Left lobe of liver (tissue), 2 donors: ENCODE data around the gene ZNF414. TPM values are rescaled to one million over a fixed set of nuclear protein-coding genes. Genes with fewer than 3 reads are reported as not detected.
A peak's percentile ranks its signal among the peaks of the same experiment; 100 is the strongest.

Experiments used
- ATAC-seq: fragments of 200-7000 bp; cut with Tn5 transposase; one replicate; pipeline ENCODE4 v1.9.1; 2020; ENCODE audit warnings: mild to moderate bottlenecking, moderate library complexity
- DNase-seq: peaks from one replicate; pipeline ENCODE4 v3.0.0-alpha.2; 2020; ENCODE audit warnings: low spot score
- total RNA-seq: library from RNA; stranded (reverse); gene quantifications from one replicate; pipeline ENCODE4 v1.2.1, GENCODE V29; 2021
- donor health status: DM: no; HTN: no; CAD: no; lungs with moderate emphysema.
- donor health status: DM: no; HTN: yes; CAD: no.

Gene ZNF414
- total RNA-seq, 1 donor from 2014 or later = 12.0 TPM

DNA sequence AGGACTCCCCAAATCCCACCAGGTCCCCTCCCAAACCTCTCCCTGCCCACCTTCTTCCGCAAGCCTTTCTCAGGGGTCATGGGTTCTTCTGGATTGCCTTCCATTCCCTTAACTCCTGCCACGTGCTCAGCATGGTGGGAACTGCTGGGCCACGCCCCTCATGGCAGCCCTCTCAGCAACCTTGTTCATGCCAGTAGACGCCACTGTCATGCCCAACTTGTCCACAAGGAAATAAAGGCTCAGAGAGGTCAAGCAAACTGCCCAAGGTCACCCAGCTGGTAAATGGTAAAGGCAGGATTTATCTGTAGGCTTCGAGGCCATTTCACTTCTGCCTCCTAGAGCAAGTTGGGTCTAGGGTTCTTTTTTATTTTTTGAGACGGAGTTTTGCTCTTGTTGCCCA lies 22.4 kb downstream of the ZNF414 start:
- ATAC-seq (no peak), DNase-seq (no peak)

DNA sequence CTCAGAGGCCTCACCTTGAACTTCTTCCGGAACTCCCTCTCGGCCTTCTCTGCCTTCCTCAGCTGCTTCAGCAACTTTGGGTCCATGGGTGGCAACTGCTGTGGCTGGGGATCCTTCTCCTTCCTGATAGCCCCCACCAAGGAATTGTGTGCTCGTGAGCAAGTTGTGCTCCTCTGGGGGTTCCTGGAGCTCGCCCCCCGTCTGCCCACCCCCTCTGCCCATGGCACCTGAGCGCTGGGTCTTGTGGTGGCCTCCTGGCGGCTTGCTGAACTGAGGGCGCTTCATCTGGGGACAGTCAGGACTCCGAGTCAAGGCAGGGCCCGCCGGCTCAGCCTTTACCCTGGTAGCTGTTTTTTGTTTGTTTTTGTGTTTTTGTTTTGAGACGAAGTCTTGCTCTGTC lies 23.1 kb downstream of the ZNF414 start:
- ATAC-seq (no peak), DNase-seq (no peak)

DNA sequence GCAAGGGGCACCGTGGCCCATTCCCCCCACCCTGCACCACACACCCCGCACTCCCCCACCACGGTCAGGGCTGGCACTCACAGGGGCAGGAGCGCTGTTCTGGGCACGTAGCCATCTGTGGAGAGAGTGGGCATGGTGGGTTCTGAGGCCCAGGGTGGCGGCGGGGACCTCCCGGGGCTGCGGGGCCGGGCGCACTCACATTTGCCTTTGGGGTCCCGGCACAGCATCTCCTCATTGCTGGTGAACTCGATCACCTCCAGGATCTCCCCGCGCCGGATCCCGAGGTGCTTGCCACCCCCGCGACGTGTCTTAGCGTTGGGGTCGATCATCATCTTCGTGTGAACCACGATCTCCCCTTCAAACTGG lies 23.6 kb downstream of the ZNF414 start:
- no peak for DNase-seq

DNA sequence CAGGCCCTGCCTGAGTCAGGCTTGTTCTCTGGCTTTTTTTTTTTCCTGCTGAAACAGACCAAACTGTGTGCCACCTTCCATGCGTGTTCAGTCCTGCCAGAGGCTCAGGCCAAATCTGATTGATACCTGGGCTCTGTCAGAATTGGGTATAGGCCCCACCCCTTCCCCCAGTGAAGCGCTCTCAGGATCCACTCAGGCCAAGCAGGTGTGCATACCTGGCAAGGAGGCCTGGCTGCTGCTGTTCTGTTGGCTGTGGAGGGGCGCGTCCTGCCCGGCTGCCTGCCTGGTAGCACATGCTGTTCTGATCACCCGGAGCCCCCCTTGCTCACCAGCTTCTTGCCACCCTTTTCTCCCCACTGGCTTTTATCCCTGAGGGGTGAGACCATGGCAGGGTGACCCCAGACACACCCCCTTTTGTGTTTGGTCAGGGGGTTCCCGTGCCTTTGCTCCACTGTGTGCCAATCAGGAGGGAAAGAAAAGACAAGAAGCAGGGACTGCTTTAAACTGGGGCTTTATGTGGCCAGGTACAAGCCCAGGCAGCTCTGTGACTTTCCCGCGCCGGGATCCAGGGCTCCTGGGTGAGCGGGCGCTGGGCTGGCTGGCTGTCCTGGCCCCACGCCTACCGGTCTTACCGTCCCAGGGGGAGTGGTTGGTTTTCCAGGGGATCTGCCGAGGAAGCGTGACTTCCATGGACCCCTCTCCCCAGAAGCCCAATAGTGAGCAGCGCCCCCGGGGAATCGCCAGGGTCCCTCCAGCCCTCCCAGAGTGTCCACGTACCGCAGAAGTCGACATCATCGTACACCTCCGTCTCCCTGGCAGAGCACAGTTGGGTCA lies 24.2 kb downstream of the ZNF414 start:
- ATAC-seq (no peak), DNase-seq (no peak)

More for the DNA sequence above, 23.6 kb downstream of the ZNF414 start:
- no peak for ATAC-seq

DNA sequence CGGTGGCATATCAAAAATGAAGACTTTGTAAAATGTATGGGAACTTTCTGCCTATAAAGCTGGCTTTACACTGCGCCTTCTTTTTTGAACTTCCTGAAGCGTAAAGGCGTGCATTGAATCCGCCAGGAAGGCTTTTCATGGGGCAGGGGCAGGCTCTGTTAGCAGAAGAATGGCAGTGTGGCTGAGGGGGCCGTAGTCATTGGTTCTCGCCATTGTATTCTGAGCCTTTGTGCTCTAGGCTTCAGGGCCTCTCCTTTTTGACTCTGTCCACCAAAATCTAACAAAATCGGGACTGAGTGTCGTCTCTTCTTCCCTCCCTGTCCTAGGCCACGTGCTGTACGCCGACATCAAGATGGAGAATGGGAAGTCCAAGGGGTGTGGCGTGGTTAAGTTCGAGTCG lies 25.6 kb downstream of the ZNF414 start:
- ATAC-seq = no peak
- DNase-seq = no peak

DNA sequence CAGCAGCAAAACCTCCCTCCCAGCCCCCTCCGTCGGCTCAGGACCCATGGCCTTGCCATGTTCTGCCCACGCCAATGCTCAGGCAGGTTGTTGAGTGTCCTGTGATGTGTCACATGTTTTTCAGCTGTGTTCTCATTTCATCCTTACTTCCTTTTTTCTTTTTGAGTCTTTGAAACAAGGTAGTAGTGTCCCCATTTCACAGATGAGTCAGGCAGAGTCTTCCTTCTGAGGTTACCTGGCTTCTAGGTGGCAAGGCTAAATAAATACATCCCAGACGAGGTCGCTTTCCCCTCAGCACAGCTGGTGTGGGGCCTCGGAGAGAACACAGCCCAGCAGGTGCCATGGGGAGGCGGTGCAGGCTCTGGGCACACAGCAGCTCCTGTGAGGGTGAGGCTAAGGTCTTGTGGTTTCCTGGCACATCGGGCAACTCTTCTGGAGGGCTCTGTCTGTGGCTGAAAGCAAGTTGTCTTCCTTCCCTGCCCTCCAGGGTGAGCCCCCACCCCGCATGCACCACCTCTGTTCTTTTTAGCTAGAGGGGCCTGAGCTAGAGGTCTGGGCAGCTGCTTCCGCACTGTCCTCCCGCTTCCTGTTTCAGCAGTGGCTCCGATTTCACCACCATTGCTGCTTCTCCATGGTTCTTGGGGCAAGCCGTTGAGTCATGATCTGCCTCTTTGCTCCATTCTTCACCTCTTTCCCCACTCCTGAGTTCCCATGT lies 26.7 kb downstream of the ZNF414 start:
- DNase-seq (no peak), ATAC-seq (peak; percentile 13)

DNA sequence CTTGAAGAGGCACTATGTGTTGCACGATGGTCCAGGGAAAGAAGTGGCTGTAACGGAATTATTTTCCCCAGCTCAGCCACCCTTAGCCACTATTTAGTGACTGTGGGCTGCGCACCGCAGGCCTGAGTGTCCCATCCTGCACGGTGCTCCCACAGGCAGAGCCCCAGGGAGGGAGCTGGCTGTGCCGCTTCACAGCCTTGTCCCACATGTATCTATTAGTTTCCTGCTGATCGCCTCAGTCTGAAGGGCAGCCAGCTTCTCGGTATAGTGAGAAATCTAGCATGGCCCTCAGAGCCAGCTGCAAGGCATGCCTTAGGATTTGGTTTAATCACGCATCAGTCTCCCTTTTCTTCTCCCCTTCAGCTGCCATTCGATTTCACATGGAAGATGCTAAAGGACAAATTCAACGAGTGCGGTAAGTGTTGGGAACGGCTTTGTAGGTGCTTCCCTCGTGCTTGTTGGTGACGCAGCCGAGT lies 27.3 kb downstream of the ZNF414 start:
- ATAC-seq = no peak
- no peak for DNase-seq

DNA sequence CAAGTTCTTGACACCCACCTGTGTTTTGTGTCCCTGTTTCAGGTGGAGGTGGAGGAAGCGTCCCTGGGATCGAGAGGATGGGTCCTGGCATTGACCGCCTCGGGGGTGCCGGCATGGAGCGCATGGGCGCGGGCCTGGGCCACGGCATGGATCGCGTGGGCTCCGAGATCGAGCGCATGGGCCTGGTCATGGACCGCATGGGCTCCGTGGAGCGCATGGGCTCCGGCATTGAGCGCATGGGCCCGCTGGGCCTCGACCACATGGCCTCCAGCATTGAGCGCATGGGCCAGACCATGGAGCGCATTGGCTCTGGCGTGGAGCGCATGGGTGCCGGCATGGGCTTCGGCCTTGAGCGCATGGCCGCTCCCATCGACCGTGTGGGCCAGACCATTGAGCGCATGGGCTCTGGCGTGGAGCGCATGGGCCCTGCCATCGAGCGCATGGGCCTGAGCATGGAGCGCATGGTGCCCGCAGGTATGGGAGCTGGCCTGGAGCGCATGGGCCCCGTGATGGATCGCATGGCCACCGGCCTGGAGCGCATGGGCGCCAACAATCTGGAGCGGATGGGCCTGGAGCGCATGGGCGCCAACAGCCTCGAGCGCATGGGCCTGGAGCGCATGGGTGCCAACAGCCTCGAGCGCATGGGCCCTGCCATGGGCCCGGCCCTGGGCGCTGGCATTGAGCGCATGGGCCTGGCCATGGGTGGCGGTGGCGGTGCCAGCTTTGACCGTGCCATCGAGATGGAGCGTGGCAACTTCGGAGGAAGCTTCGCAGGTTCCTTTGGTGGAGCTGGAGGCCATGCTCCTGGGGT lies 28.2 kb downstream of the ZNF414 start:
- DNase-seq (no peak), ATAC-seq (no peak)

DNA sequence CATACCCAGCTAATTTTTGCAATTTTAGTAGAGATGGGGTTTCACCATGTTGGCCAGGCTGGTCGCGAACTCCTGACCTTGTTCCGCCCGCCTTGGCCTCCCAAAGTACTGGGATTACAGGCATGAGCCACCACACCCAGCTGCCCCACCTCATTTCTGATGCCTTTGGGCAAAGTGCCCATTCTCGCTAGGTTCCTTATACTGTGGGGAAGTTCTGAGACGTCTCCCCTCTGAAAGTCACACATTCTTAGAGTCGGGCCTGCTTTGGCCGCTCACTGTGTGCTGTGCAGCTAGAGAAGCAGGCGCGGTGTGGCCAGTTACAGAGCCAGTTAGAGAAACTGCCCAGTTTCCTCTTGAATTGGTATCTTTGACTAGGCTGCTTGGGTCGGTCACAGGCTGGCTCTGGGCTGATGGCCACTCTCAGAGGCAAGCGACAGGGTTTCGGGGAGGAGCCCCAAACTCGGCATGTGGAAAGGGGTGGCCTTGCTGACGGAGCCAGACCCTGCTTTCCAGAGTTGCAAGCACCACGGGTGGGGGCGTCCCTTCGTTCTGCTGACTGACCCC lies 29.6 kb downstream of the ZNF414 start:
- peak; percentile 27 for ATAC-seq
- no peak for DNase-seq

DNA sequence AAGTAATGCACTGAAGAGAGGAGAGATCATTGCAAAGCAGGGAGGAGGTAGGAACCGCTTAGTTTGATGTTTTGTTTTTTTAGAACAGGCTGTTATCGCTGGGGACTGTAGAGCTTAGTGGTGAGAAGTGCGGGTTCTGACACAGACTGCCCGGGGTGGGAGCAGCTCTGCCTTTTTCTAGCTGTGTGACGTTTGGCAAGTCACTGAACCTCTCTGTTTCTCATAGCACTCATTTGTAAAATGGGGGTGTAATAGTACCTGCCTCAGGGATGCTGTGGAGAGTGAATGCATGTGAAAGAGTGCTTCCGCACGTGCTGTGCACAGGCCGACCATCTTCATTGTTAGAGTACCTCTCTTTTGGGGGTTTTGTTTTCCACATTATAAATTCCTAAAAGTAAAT lies 30.8 kb downstream of the ZNF414 start:
- DNase-seq (no peak), ATAC-seq (no peak)

DNA sequence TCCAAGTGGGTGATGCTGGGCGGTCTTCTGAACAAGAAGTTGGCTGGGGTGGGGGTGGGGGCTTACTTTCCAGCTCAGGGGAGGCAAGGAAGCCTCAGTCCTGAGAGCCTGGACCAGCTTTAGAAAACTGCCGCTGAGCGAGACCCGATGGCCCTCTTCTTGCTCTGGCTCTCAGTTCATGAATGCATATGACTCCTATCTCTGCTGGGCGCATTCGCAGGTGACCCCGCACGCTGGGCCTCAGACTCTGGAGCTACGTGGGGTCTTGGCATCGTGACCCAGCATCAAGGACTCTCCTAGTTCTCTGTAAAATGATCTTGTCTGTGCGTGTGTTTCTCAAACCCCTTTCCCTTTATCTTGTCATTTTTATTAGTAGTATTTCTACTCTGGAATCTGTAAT lies 31.3 kb downstream of the ZNF414 start:
- ATAC-seq (no peak), DNase-seq (no peak)

DNA sequence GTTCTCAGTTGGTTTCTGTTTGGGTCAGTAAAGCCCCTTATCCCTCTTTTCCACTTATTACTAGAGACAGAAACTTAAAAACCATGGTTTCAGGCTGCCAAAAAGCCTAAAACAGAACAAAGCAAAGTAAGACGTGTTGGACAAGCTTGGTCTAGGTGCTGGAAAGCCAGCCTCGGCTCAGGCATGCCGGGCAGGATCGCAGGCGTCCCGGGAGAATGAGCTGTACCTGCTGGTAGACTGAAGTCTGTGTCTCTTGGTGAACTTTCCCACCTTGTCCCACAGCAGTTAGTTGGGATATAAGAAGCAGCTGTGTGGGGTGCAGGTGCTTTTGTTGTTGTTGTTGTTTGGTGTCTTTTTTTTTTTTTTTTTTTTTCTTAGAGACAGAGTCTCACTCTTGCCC lies 32.4 kb downstream of the ZNF414 start:
- DNase-seq (no peak), ATAC-seq (no peak)

DNA sequence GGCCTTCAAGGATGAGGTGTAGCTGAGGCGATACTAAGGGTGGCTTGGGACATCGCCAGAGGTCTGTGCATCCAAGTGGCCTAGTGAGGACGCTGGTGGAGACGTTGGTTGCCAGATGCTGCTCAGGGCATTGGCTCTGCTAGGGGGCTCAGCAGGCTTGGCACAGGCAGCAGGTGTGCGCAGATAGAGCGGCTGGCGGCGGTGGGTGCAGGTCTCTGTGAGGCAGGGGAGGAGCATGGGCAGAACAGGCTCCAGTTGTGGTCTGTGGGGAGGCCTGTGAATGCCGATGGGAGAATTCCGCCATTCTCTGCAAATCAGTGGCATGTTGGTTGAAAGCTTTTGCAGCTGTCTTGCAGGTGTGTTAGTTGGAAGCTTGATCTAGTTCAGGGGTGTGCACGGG lies 32.8 kb downstream of the ZNF414 start:
- no peak for ATAC-seq
- DNase-seq = no peak

DNA sequence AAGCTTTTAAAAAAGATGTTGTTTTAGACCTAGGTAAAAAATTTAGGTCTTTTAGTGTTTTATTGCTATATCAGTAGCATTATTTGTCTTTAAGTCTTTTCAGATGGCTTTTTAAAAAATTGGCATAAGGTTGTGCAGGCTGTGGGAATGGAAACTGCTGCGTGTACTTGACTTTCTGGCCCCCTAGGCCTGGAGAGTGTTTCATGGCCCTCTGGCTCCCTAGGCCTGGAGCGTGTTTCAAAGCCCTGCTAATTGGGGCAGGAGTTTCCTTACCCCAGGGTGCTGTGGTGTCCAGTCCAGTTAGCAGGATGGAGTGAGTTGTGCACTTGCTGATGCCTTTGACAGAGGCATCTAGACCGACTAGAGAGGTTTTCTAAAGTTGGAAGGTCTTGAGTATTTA lies 35.4 kb downstream of the ZNF414 start:
- ATAC-seq (no peak), DNase-seq (no peak)

DNA sequence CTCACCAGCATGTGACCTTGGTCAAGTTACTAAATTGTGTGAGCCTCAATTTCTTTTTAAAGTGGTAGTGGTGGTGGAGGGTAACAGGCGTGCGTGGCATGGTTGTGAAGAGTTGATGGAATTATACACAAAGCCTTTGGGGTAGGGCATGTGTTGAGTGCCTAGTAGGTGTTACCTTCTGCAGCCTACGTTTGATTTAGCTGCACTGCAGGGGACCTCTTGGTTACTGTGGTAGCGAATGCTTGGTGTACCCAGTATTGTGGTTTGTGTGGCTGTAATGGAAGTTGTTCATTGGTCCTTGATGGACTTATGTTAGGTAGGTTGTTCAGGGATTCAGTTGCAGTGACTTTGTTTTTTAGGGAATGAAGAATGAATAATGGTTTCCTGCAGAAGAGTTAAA lies 36.1 kb downstream of the ZNF414 start:
- ATAC-seq (no peak), DNase-seq (no peak)

DNA sequence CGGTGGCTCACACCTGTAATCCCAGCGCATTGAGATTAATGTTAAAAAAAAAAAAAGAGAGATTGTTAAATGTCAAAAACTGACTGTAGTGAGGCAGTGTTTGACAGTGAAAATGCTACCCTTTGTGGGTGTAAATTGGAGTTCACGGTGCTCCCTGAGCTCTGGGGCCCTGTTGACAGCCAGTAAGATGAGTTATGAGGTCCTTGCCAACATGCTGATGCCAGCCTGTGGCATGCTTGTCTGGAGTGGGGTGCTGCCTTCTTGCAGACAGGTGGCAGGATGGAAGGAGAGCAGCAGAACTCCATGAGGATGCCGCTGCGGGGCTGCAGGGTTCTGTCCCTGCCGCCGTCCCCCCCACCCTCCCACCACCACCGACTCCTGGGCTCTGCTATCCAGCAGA lies 37.4 kb downstream of the ZNF414 start:
- ATAC-seq = no peak
- DNase-seq = no peak

DNA sequence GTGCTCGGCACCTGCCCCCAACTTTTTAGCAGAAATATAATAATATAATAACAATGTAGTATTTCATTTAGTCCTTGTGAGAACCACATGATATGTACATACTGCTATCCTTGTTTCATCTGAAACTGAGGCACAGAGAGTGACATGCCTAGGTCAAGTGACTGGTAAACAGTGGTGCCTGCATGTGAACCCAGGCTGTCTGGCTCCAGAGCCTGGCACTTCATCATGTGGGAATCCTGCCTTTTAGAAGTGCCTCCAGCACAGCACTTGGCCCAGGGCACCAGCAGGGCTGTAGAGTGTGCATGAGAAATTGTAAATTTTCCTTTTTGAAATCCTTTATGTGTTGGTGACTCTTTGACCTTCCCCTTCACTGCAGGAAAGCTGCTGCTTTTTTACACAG lies 39.0 kb downstream of the ZNF414 start:
- DNase-seq (no peak), ATAC-seq (peak; percentile 18)

DNA sequence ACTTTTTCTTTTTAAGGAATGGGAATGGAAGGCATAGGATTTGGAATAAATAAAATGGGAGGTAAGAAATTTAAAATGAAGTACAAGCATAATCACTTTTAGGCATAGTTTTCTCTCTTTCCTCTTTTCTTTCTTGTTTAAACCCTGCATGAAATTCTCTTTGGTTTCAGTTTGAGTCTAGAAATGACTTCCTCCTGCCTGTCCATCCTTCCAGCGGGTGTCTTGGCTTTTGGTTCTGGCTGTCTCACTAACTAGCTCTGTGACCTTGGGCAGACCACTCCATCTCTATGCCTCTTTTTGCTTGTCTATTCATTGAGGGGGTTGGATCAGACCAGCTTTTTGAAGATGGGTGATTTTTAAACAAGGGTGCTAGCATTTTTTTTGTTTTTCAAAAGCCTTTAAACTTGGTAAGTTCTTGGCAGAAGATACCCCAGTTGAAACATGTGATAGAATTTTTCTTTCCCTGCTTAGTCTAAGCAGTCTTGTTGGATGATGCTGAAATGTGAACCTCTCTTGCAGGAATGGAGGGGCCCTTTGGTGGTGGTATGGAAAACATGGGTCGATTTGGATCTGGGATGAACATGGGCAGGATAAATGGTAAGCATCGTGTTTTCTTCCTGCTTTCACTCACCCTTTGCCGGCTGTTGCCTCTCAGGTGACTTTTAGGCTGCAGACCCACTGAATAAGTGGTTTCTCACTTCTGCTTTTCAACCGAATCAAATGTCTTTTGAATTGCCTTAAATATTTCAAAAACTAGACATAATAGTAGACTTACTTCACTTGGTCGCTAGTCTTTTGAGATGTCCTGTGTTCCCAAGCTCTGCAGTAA lies 40.1 kb downstream of the ZNF414 start:
- no peak for DNase-seq

DNA sequence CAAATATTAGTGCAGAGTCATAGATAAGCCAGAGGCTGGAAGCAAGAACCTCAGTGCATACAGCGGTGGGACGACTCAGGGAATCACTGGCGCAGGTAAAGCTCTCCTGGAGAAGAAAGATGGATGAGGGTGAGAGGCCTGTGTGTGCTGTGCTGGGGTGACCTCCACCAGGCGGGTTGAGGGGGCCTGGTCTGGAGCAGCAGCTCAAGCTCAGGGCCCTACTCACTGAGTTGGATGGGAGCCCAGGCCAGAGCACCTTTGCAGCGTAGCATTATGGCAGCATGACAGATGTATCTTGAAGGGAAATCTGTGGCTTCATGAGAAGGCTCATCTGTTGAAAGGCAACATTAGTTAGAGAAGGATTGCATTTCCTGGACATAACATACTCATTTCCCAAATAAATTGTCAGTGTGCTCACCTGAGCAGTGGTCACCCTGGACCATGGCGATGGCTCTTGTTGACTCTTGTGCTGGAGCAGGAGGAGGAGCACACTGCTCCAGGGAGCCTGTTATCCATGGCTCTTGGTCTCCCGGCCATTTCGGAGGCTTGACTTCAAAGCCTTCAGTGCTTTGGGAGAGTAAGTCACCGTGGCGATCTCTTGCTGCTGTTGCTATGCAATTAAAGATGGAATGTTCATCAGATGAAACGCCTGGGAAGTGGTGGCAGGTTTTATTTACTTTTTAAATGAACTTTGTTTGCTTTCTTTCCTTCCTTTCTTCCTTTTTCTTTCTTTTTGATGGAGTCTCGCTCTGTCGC lies 44.2 kb downstream of the ZNF414 start:
- peak; percentile 46 for ATAC-seq
- no peak for DNase-seq

More for the DNA sequence above, 40.1 kb downstream of the ZNF414 start:
- no peak for ATAC-seq
